ENCODE data around the gene TMEM101. TPM values are rescaled to one million over a fixed set of nuclear protein-coding genes. Genes with fewer than 3 reads are reported as not detected.
A peak's percentile ranks its signal among the peaks of the same experiment; 100 is the strongest.

Gene TMEM101
- total and polyA plus RNA-seq, 2 of the 13 experiments (the other 11 are each of a cell fraction or from before 2014, with no cell fraction given), result 72.0 to 100 TPM

GRCh38 chr17:43987131-43988021 lies 27.4 kb downstream of the TMEM101 start:
- Histone ChIP-seq H3K27me3 (ENCODE audit: control insufficient read depth in 1 of 2, insufficient read depth in 2 of 2, low read length in 2 of 2) (peaks cover 6 to 72% of the 10 kb centered on the region in 2 experiments), H3K4me1 (ENCODE audit: insufficient read depth, low read length) (peaks cover 21% of the 10 kb centered on the region), H3K9ac (ENCODE audit: insufficient read depth, low read depth, low read length) (no peak overlapping the region), H3K4me3 (replicated peaks in 1 of 3; ENCODE audit: insufficient read depth in 1 of 3, low read depth in 2 of 3, low read length in 3 of 3) (no peak overlapping the region), H3K79me2 (ENCODE audit: insufficient read depth, low read length) (no peaks in the 10 kb centered on the region), H4K20me1 (ENCODE audit: insufficient read depth, low read length) (no peaks in the 10 kb centered on the region), H3K9me3 (ENCODE audit: low read length) (no peaks in the 10 kb centered on the region), H3K27ac (ENCODE audit: extremely low read length, insufficient read depth, low read length) (no peak overlapping the region), H3K36me3 (replicated peaks in 1 of 2; ENCODE audit: control insufficient read depth in 1 of 2, insufficient read depth in 2 of 2, low read length in 2 of 2) (no peaks in the 10 kb centered on the region), H3K4me2 (ENCODE audit: low read depth, low read length) (no peak overlapping the region), H2AFZ (ENCODE audit: low read length) (no peak overlapping the region)
- no TSS peak for BruUV-seq (replicated peaks)
- no peak for DNase-seq (ENCODE audit: low spot score)
- no peak for FAIRE-seq
- no peak for ATAC-seq
- CTCF ChIA-PET (ENCODE audit: low intra/inter-chr PET ratio, low total read pairs), result no interaction called here
- POLR2A ChIA-PET, result no interaction called here
- no peak for TF ChIP-seq FOXO1 (CRISPR knock-in tag; IDR thresholded peaks at IDR 0.05)
- 15% methylated on average over 11 of the region's 12 CpGs for WGBS (ENCODE audit: low lambda C conversion rate)
- intact Hi-C loops (cut with micrococcal nuclease; ENCODE audit: unreplicated experiment) (no loop called here), in situ Hi-C loops (cut with HindIII; ENCODE audit: extremely low pct_ligation_motif_present, low pct_unique_long_range_greater_than_20kb) (no loop called here)

GRCh38 chr17:43986225-43986981 lies 28.4 kb downstream of the TMEM101 start:
- Histone ChIP-seq H3K79me2 (ENCODE audit: insufficient read depth, low read length) (no peaks in the 10 kb centered on the region), H3K9ac (ENCODE audit: insufficient read depth, low read depth, low read length) (no peak overlapping the region), H3K36me3 (replicated peaks in 1 of 2; ENCODE audit: control insufficient read depth in 1 of 2, insufficient read depth in 2 of 2, low read length in 2 of 2) (no peaks in the 10 kb centered on the region), H3K4me3 (replicated peaks in 1 of 3; ENCODE audit: insufficient read depth in 1 of 3, low read depth in 2 of 3, low read length in 3 of 3) (no peak overlapping the region), H4K20me1 (ENCODE audit: insufficient read depth, low read length) (no peaks in the 10 kb centered on the region), H3K27ac (ENCODE audit: extremely low read length, insufficient read depth, low read length) (no peak overlapping the region), H2AFZ (ENCODE audit: low read length) (no peak overlapping the region), H3K4me2 (ENCODE audit: low read depth, low read length) (no peak overlapping the region), H3K9me3 (ENCODE audit: low read length) (no peaks in the 10 kb centered on the region), H3K27me3 (ENCODE audit: control insufficient read depth in 1 of 2, insufficient read depth in 2 of 2, low read length in 2 of 2) (peaks cover 8 to 76% of the 10 kb centered on the region in 2 experiments), H3K4me1 (ENCODE audit: insufficient read depth, low read length) (peaks cover 23% of the 10 kb centered on the region)
- in situ Hi-C loops (cut with HindIII; ENCODE audit: extremely low pct_ligation_motif_present, low pct_unique_long_range_greater_than_20kb), result no loop called here
- WGBS (ENCODE audit: low lambda C conversion rate), result 51% methylated on average over 6 of the region's 7 CpGs
- ATAC-seq (no peak), DNase-seq (ENCODE audit: low spot score) (no peak), FAIRE-seq (no peak)
- ChIA-PET POLR2A (no interaction called here), CTCF (ENCODE audit: low intra/inter-chr PET ratio, low total read pairs) (no interaction called here)
- 0 out of 2 replicates have a peak, but pooled peaks have one; percentile 15 for TF ChIP-seq SALL1 (CRISPR knock-in tag; IDR thresholded peaks at IDR 0.05)
- TF ChIP-seq SIN3A (IDR thresholded peaks at IDR 0.05; ENCODE audit: borderline replicate concordance, low read depth, low read length), result no peak
- TF ChIP-seq ZNF737 (CRISPR knock-in tag; IDR thresholded peaks at IDR 0.05; ENCODE audit: borderline replicate concordance), result no peak
- BruUV-seq (replicated peaks), result no TSS peak
- intact Hi-C loops (cut with micrococcal nuclease; ENCODE audit: unreplicated experiment), result no loop called here

Data from HepG2 (cell line).